ENCODE data around the gene CEP41. TPM values are rescaled to one million over a fixed set of nuclear protein-coding genes. Genes with fewer than 3 reads are reported as not detected.
A peak's percentile ranks its signal among the peaks of the same experiment; 100 is the strongest.

CEP41 gene
- total RNA-seq, 1 experiment from 2014 or later: 13.1 TPM

GRCh38 chr7:130401578-130401977, 39.2 kb downstream of the CEP41 start:
- H3K9me3 ChIP-seq: no peaks in the 10 kb centered on the region
- no peaks in the 10 kb centered on the region for H3K36me3 ChIP-seq
- no peak for DNase-seq
- H3K4me3 ChIP-seq: no peak overlapping the region
- no peaks in the 10 kb centered on the region for H3K27me3 ChIP-seq

GRCh38 chr7:130401101-130401500, 39.7 kb downstream of the CEP41 start:
- no peak for DNase-seq
- Histone ChIP-seq H3K9me3 (no peaks in the 10 kb centered on the region), H3K4me3 (no peak overlapping the region), H3K36me3 (no peaks in the 10 kb centered on the region), H3K27me3 (no peaks in the 10 kb centered on the region)

GRCh38 chr7:130400120-130400572, 40.7 kb downstream of the CEP41 start:
- Histone ChIP-seq H3K36me3 (no peaks in the 10 kb centered on the region), H3K27me3 (no peaks in the 10 kb centered on the region), H3K4me3 (no peak overlapping the region), H3K9me3 (no peaks in the 10 kb centered on the region)
- no peak for DNase-seq

- H3K9me3 ChIP-seq: no peaks in the 10 kb centered on the region
- no peaks in the 10 kb centered on the region for H3K36me3 ChIP-seq
- no peaks in the 10 kb centered on the region for H3K27me3 ChIP-seq
- DNase-seq: no peak
- H3K4me3 ChIP-seq: no peak overlapping the region
Measured at GRCh38 chr7:130398526-130399090, 42.2 kb downstream of the CEP41 start.

GRCh38 chr7:130397758-130398073, 43.1 kb downstream of the CEP41 start:
- Histone ChIP-seq H3K36me3 (no peaks in the 10 kb centered on the region), H3K4me3 (no peak overlapping the region), H3K27me3 (no peaks in the 10 kb centered on the region), H3K9me3 (no peaks in the 10 kb centered on the region)
- DNase-seq: no peak

- Histone ChIP-seq H3K4me3 (no peak overlapping the region), H3K9me3 (no peaks in the 10 kb centered on the region), H3K27me3 (no peaks in the 10 kb centered on the region), H3K36me3 (no peaks in the 10 kb centered on the region)
- no peak for DNase-seq
Measured at GRCh38 chr7:130397051-130397757, 43.6 kb downstream of the CEP41 start.

GRCh38 chr7:130396109-130396508, 44.7 kb downstream of the CEP41 start:
- no peak for DNase-seq
- H3K9me3 ChIP-seq: no peaks in the 10 kb centered on the region
- no peaks in the 10 kb centered on the region for H3K36me3 ChIP-seq
- H3K27me3 ChIP-seq: no peaks in the 10 kb centered on the region
- no peak overlapping the region for H3K4me3 ChIP-seq

GRCh38 chr7:130395421-130395820, 45.4 kb downstream of the CEP41 start:
- Histone ChIP-seq H3K27me3 (no peaks in the 10 kb centered on the region), H3K9me3 (no peaks in the 10 kb centered on the region), H3K36me3 (no peaks in the 10 kb centered on the region), H3K4me3 (no peak overlapping the region)
- no peak for DNase-seq

- H3K36me3 ChIP-seq: no peaks in the 10 kb centered on the region
- H3K4me3 ChIP-seq: no peak overlapping the region
- no peaks in the 10 kb centered on the region for H3K9me3 ChIP-seq
- H3K27me3 ChIP-seq: no peaks in the 10 kb centered on the region
- no peak for DNase-seq
Measured at GRCh38 chr7:130394421-130395195, 46.2 kb downstream of the CEP41 start.

- Histone ChIP-seq H3K4me3 (no peak overlapping the region), H3K9me3 (no peaks in the 10 kb centered on the region), H3K36me3 (no peaks in the 10 kb centered on the region), H3K27me3 (no peaks in the 10 kb centered on the region)
- no peak for DNase-seq
Measured at GRCh38 chr7:130393841-130394411, 46.9 kb downstream of the CEP41 start.

- H3K9me3 ChIP-seq: no peaks in the 10 kb centered on the region
- H3K27me3 ChIP-seq: no peaks in the 10 kb centered on the region
- H3K36me3 ChIP-seq: no peaks in the 10 kb centered on the region
- DNase-seq: peak; percentile 64
- H3K4me3 ChIP-seq: no peak overlapping the region
Measured at GRCh38 chr7:130393101-130393561, 47.7 kb downstream of the CEP41 start.

GRCh38 chr7:130390486-130390885, 50.3 kb downstream of the CEP41 start:
- H3K27me3 ChIP-seq: no peaks in the 10 kb centered on the region
- no peak overlapping the region for H3K4me3 ChIP-seq
- no peak for DNase-seq
- no peaks in the 10 kb centered on the region for H3K36me3 ChIP-seq
- no peaks in the 10 kb centered on the region for H3K9me3 ChIP-seq

- Histone ChIP-seq H3K27me3 (no peaks in the 10 kb centered on the region), H3K4me3 (no peak overlapping the region), H3K36me3 (no peaks in the 10 kb centered on the region), H3K9me3 (no peaks in the 10 kb centered on the region)
- DNase-seq: no peak
Measured at GRCh38 chr7:130388671-130389070, 52.1 kb downstream of the CEP41 start.

- Histone ChIP-seq H3K4me3 (no peak overlapping the region), H3K9me3 (no peaks in the 10 kb centered on the region), H3K27me3 (no peaks in the 10 kb centered on the region), H3K36me3 (no peaks in the 10 kb centered on the region)
- DNase-seq: no peak
Measured at GRCh38 chr7:130387628-130388403, 53.0 kb downstream of the CEP41 start.

- H3K36me3 ChIP-seq: no peaks in the 10 kb centered on the region
Measured at GRCh38 chr7:130387306-130387627, 53.5 kb downstream of the CEP41 start.

GRCh38 chr7:130386876-130387275, 53.9 kb downstream of the CEP41 start:
- no peaks in the 10 kb centered on the region for H3K27me3 ChIP-seq
- no peak overlapping the region for H3K4me3 ChIP-seq
- no peak for DNase-seq
- H3K9me3 ChIP-seq: no peaks in the 10 kb centered on the region
- H3K36me3 ChIP-seq: no peaks in the 10 kb centered on the region

More at GRCh38 chr7:130387306-130387627, 53.5 kb downstream of the CEP41 start:
- H3K9me3 ChIP-seq: no peaks in the 10 kb centered on the region
- no peak overlapping the region for H3K4me3 ChIP-seq
- DNase-seq: no peak
- no peaks in the 10 kb centered on the region for H3K27me3 ChIP-seq

- DNase-seq: no peak
- Histone ChIP-seq H3K36me3 (no peaks in the 10 kb centered on the region), H3K9me3 (no peaks in the 10 kb centered on the region), H3K27me3 (no peaks in the 10 kb centered on the region), H3K4me3 (no peak overlapping the region)
Measured at GRCh38 chr7:130385600-130386066, 55.2 kb downstream of the CEP41 start.

All from MG63 (cell line).